GM12872 (cell line): ENCODE measurements around the gene DOCK3.

Source experiments
- TF ChIP-seq, protein P1 (sequence below): IDR thresholded peaks from 3 replicates; pipeline ENCODE4 v1.5.1; 2011; ENCODE audit warnings: low read depth, mild to moderate bottlenecking, low read length, moderate library complexity; ENCODE audit not compliant: insufficient read depth

Gene DOCK3

DNA sequence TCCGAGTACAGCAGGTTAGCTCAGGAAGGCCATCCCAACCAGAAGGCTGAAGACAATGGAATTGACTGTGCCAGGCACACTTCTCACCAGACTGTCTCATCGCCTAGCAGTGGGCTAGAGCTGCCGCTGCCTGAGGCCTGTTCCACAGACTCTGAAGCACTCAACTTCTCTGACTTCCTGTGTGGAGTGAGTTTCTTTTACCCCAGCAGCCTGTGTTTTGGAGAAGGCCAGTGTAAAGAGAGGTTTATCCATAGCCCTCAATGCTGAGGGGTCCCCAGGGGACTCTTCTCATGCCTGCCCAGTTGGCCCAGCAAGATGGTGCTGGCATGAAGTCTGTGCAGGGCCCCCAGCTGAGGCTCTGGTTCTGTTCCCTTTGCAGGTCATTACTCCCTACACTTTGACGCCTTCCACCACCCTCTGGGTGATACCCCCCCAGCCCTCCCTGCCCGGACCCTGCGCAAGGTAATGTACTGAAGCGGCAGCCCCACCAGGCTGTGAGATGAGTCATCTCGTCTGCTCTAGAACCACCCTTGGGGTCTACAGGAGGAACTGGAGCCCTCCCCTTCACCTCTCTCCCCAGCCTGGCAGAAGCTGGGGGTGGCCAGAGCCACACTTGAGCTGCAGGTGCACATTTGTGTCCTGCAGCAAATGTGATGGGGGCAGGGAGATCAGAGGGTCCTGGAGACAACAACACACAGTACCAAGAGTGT is 705.2 kb downstream of the DOCK3 start:
- TF ChIP-seq, protein P1, sequence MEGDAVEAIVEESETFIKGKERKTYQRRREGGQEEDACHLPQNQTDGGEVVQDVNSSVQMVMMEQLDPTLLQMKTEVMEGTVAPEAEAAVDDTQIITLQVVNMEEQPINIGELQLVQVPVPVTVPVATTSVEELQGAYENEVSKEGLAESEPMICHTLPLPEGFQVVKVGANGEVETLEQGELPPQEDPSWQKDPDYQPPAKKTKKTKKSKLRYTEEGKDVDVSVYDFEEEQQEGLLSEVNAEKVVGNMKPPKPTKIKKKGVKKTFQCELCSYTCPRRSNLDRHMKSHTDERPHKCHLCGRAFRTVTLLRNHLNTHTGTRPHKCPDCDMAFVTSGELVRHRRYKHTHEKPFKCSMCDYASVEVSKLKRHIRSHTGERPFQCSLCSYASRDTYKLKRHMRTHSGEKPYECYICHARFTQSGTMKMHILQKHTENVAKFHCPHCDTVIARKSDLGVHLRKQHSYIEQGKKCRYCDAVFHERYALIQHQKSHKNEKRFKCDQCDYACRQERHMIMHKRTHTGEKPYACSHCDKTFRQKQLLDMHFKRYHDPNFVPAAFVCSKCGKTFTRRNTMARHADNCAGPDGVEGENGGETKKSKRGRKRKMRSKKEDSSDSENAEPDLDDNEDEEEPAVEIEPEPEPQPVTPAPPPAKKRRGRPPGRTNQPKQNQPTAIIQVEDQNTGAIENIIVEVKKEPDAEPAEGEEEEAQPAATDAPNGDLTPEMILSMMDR, result no peak

DNA sequence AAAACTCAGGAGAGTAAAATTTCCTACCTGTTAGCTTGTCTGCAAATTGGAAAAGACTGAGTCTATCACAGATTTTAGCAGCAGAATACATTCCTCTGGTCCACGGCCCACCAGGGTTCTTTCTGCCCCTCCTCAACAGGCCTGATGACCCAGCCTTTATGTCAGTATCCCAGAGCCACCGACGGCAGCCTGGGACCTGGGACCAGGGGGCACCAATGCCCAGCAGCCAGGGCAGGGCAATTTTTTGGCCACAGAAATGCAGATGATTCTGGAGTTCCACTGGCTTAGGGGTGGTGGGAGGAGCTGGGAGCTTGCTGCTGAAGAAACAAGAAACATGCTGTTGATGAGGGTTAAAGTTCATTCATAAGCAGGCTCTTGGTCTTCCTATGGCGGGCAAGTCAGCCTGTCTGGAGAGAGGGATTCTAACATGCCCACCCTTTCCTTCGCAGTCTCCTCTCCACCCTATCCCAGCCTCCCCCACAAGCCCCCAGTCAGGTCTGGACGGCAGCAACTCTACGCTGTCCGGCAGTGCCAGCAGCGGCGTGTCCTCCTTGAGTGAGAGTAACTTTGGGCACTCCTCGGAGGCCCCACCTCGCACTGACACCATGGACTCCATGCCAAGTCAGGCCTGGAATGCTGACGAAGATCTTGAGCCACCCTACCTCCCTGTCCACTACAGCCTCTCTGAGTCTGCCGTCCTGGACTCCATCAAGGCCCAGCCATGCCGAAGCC is 706.0 kb downstream of the DOCK3 start:
- TF ChIP-seq, protein P1, result no peak

DNA sequence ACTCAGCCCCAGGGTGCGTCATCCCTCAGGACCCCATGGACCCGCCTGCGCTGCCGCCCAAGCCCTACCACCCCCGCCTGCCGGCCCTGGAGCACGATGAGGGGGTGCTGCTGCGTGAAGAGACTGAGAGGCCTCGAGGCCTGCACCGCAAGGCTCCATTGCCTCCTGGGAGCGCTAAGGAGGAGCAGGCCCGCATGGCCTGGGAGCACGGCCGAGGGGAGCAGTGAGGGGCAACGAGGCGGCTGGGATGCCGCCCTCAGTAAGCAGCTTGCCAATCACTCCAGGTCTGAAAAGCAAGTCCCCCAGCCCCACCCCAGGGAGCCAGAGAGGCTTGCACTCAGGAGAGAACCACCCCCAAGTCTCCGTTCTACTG is 706.6 kb downstream of the DOCK3 start:
- TF ChIP-seq, protein P1, result no peak

DNA sequence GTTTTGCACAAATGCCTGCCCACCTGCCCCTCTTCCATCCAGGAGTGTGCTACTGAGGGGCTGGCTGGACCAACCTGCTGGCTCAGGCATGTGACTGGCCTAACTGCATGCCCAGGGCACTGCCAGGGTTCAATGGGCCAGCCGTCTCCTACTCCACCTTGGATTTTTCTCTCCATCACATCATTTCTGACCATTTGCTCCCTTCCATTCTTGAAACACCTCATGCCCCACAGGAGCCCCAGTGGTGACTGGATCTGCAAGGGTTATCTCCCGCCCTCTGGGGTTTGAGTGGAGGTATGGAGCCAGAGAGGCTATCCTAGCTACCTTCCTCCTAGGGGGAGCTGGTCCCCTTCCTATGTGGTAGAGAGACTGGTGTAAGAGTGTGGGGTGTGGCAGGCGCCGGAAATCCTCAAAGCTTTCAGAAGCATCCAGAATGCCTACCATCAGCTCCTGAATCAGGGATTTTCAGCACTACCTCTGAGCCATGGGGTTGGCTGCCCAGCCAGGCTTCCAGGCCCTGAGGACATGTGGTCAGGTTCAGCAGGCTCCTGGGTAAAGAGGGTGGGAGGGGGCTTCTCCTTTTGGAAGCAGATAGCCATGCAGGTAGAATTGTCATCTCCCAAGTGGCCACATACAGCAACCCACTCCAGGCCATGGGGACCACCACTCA is 707.5 kb downstream of the DOCK3 start:
- TF ChIP-seq, protein P1, result no peak

DNA sequence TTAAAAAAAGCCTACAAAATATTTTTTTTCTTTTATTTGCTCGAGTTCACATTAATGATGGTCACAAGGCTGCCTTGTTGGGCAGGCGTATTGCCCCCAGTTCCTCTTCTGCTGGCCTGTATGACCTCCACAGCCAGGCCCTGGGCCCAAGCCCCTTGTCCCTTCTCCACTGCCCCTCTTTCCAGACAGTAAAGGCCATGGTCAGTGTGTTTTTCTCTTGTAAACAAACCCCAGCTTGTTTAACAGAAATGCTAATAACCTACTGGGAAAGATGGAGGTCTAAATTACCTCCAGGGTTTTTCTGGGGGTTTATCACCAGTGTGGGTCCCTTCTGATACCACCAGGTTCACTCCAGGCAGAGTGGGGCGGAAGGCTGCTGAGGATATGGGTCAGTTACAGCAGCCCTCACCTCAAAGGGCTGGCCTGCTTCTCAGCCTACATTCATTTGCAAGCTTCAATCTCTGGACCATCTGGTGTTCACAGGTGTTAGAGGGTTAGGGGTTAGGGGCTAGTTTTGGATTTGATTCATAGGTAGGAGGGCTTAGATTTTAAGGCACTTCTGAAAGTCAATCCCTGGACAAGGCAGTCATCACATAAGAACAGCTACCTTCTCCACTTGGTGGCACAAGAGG is 708.3 kb downstream of the DOCK3 start:
- TF ChIP-seq, protein P1, result no peak

DNA sequence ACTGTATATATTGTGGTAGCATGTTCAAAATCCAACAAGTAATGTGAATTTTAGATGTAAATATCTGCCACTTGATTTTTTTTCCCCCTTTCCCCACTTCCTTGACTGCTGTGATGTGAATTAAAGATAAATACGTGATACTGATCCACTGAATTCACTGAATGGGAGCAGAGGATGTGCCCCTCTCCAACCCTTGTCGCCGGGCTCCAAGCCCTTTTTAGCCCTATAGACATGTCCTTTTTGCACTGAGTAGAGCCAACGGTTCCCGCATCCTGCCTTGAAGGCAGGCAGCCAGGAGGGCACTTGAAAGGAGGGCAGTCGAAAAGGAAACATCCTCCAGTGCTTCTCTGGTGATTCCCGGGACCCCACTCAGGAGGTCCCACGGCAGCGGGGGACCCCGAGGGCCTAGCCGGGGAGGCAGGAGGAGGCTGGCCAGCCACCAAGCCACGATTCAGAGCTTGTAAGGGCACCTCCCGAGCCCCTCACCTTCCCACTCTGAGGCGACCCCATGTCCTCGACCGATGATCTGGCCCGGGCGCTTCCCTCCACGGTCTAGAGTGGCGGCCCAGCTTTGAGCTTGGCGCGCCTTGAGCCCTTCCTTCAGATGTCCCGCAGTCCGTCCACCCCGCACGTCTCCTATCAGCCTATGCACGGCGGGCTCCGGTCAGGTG is 709.5 kb downstream of the DOCK3 start:
- TF ChIP-seq, protein P1, result no peak
